ENCODE data around the gene SZRD1.

GRCh38 chr1:16342331-16343062 is 24.5 kb upstream of the SZRD1 start:
- TF ChIP-seq PHF8 (conservative IDR thresholded peaks at IDR 0.05; ENCODE audit: low read depth, low read length): no peak
- TF ChIP-seq GTF2F1 (IDR thresholded peaks at IDR 0.05; ENCODE audit: borderline replicate concordance, low read depth, low read length): no peak
- TF ChIP-seq EGR1 (IDR thresholded peaks at IDR 0.05; ENCODE audit: borderline replicate concordance, low read depth, low read length): no peak

Data from H1 (cell line).